HepG2 (cell line): ENCODE data around the gene NECTIN2. TPM values are rescaled to one million over a fixed set of nuclear protein-coding genes. Genes with fewer than 3 reads are reported as not detected.

Experiments used
- AKAP8 ChIP-seq: sonication (generic); formaldehyde crosslinking; IDR thresholded peaks from 2 replicates; pipeline ENCODE4 v1.5.1; 2020; ENCODE audit warnings: mild to moderate bottlenecking, missing genetic modification reagents
- BCL6 ChIP-seq: IDR thresholded peaks from 2 replicates; pipeline ENCODE4 v1.6.1; 2016; ENCODE audit warnings: missing genetic modification reagents, missing compliant biosample characterization
- HHEX ChIP-seq: IDR thresholded peaks from 2 replicates; pipeline ENCODE4 v1.6.1; 2016; ENCODE audit warnings: control low read depth
- HOXA7 ChIP-seq: sonication (generic); formaldehyde crosslinking; IDR thresholded peaks from 2 replicates; pipeline ENCODE4 v1.8.1; 2022; ENCODE audit warnings: mild to moderate bottlenecking, missing genetic modification reagents, moderate library complexity
- MIXL1 ChIP-seq: IDR thresholded peaks from 2 replicates; pipeline ENCODE4 v1.6.1; 2016
- MXD4 ChIP-seq: IDR thresholded peaks from 2 replicates; pipeline ENCODE4 v1.6.1; 2016; ENCODE audit warnings: mild to moderate bottlenecking, missing biosample characterization, missing genetic modification reagents
- NFATC3 ChIP-seq: sonication (generic); formaldehyde crosslinking; IDR thresholded peaks from 2 replicates; pipeline ENCODE4 v1.5.1; 2020; ENCODE audit warnings: mild to moderate bottlenecking, missing genetic modification reagents
- SMYD3 ChIP-seq: sonication (generic); formaldehyde crosslinking; IDR thresholded peaks from 2 replicates; pipeline ENCODE4 v1.8.1; 2023; ENCODE audit warnings: mild to moderate bottlenecking, missing genetic modification reagents
- SOX5 ChIP-seq: IDR thresholded peaks from 2 replicates; pipeline ENCODE4 v1.6.1; 2016; ENCODE audit warnings: borderline replicate concordance
- TAF1 ChIP-seq: sonication (generic); formaldehyde crosslinking; IDR thresholded peaks from 2 replicates; pipeline ENCODE4 v1.4.0; 2020; ENCODE audit warnings: missing genetic modification reagents
- TGIF2 ChIP-seq: IDR thresholded peaks from 2 replicates; pipeline ENCODE4 v1.6.1; 2016; ENCODE audit warnings: control low read depth, missing compliant biosample characterization
- ZNF232 ChIP-seq: sonication (generic); formaldehyde crosslinking; IDR thresholded peaks from 2 replicates; pipeline ENCODE4 v1.4.0; 2020; ENCODE audit warnings: missing genetic modification reagents, borderline replicate concordance
- ZNF235 ChIP-seq: sonication (generic); formaldehyde crosslinking; IDR thresholded peaks from 2 replicates; pipeline ENCODE4 v1.8.1; 2023; ENCODE audit warnings: mild to moderate bottlenecking, missing genetic modification reagents, borderline replicate concordance
- ZNF326 ChIP-seq: sonication (generic); formaldehyde crosslinking; IDR thresholded peaks from 2 replicates; pipeline ENCODE4 v1.4.0; 2020; ENCODE audit warnings: missing genetic modification reagents, borderline replicate concordance
- ZNF350 ChIP-seq: sonication (generic); formaldehyde crosslinking; IDR thresholded peaks from 2 replicates; pipeline ENCODE4 v1.4.0; 2020; ENCODE audit warnings: mild to moderate bottlenecking, low read depth, missing genetic modification reagents, borderline replicate concordance
- ZNF430 ChIP-seq: sonication (generic); formaldehyde crosslinking; IDR thresholded peaks from 2 replicates; pipeline ENCODE4 v1.9.0; 2021; ENCODE audit warnings: mild to moderate bottlenecking, missing genetic modification reagents
- ZNF543 ChIP-seq: sonication (generic); formaldehyde crosslinking; IDR thresholded peaks from 2 replicates; pipeline ENCODE4 v1.4.0; 2020; ENCODE audit warnings: mild to moderate bottlenecking, missing genetic modification reagents
- ZNF580 ChIP-seq: IDR thresholded peaks from 2 replicates; pipeline ENCODE4 v1.6.1; 2016; ENCODE audit warnings: low read depth, borderline replicate concordance
- ZNF768 ChIP-seq: sonication (generic); formaldehyde crosslinking; IDR thresholded peaks from 2 replicates; pipeline ENCODE4 v1.4.0; 2020; ENCODE audit warnings: missing genetic modification reagents
- ZNF782 ChIP-seq: sonication (generic); formaldehyde crosslinking; IDR thresholded peaks from 2 replicates; pipeline ENCODE4 v1.4.0; 2020; ENCODE audit warnings: missing genetic modification reagents, mild to moderate bottlenecking, borderline replicate concordance
- ZNF788 ChIP-seq: sonication (generic); formaldehyde crosslinking; IDR thresholded peaks from 2 replicates; pipeline ENCODE4 v1.5.0; 2020; ENCODE audit warnings: mild to moderate bottlenecking, missing genetic modification reagents, borderline replicate concordance
- ZNF792 ChIP-seq: IDR thresholded peaks from 2 replicates; pipeline ENCODE4 v1.6.1; 2016
- polyA plus RNA-seq, 8 experiments: library from polyadenylated mRNA; depleted of rRNA in 3 of 8; stranded (reverse) in 7 of 8; unstranded in 1 of 8; fragments of >200 nt; fragmentation: Illumina TruSeq in 4 of 8; extraction: Trizol in 4 of 8; gene quantifications; 2 replicates each; pipeline versions ENCODE4 v1.2.1 to v1.2.3, GENCODE V29; 2011 to 2016; ENCODE audit warnings: low read depth in 4 of 8, missing spikeins in 1 of 8, mixed read lengths in 1 of 8; ENCODE audit not compliant: insufficient read depth in 1 of 8
- total RNA-seq, 5 experiments: library from RNA; depleted of rRNA; stranded (reverse); fragments of >200 nt; fragmentation: Illumina TruSeq; extraction: Trizol; gene quantifications; 2 replicates each; pipeline ENCODE4 v1.2.3, GENCODE V29; 2016; ENCODE audit warnings: low read depth in 1 of 5
- TF ChIP-seq, protein P1 (sequence below): sonication (generic); formaldehyde crosslinking; IDR thresholded peaks from 2 replicates; pipeline ENCODE4 v1.4.0; 2020; ENCODE audit warnings: mild to moderate bottlenecking, missing genetic modification reagents, borderline replicate concordance
- TF ChIP-seq, protein P2 (sequence below): sonication (generic); formaldehyde crosslinking; IDR thresholded peaks from 2 replicates; pipeline ENCODE4 v1.4.0; 2020; ENCODE audit warnings: mild to moderate bottlenecking, missing genetic modification reagents
- TF ChIP-seq, protein P3 (sequence below): sonication (generic); formaldehyde crosslinking; IDR thresholded peaks from 2 replicates; pipeline ENCODE4 v1.4.0; 2020; ENCODE audit warnings: missing genetic modification reagents

NECTIN2 gene
- total and polyA plus RNA-seq, 2 of the 13 experiments (the other 11 are each of a cell fraction or from before 2014, with no cell fraction given): 75.4 to 114 TPM

- peak; percentile 77 for TF ChIP-seq TAF1 (CRISPR knock-in tag)
- TF ChIP-seq ZNF543 (CRISPR knock-in tag): peak; percentile 65; the same call in 1 of the 2 replicates
- TF ChIP-seq ZNF768 (CRISPR knock-in tag): peak; percentile 79; the same call in 1 of the 2 replicates
- TF ChIP-seq ZNF430: 0 out of 2 replicates have a peak, but pooled peaks have one; percentile 5
- peak; percentile 65; the same call in 1 of the 2 replicates for TF ChIP-seq ZNF792 (CRISPR knock-in tag)
- TF ChIP-seq AKAP8 (CRISPR knock-in tag): peak; percentile 46; the same call in 1 of the 2 replicates
- 0 out of 2 replicates have a peak, but pooled peaks have one; percentile 39 for TF ChIP-seq NFATC3 (CRISPR knock-in tag)
- no peak for TF ChIP-seq ZNF326
- peak; percentile 8; the same call in 1 of the 2 replicates for TF ChIP-seq MXD4 (CRISPR knock-in tag)
- no peak for TF ChIP-seq HOXA7 (CRISPR knock-in tag)
- TF ChIP-seq, protein P1, sequence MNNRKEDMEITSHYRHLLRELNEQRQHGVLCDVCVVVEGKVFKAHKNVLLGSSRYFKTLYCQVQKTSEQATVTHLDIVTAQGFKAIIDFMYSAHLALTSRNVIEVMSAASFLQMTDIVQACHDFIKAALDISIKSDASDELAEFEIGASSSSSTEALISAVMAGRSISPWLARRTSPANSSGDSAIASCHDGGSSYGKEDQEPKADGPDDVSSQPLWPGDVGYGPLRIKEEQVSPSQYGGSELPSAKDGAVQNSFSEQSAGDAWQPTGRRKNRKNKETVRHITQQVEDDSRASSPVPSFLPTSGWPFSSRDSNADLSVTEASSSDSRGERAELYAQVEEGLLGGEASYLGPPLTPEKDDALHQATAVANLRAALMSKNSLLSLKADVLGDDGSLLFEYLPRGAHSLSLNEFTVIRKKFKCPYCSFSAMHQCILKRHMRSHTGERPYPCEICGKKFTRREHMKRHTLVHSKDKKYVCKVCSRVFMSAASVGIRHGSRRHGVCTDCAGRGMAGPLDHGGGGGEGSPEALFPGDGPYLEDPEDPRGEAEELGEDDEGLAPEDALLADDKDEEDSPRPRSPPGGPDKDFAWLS (CRISPR knock-in tag): no peak
- TF ChIP-seq BCL6 (CRISPR knock-in tag): 0 out of 2 replicates have a peak, but pooled peaks have one; percentile 11
- TF ChIP-seq ZNF350 (CRISPR knock-in tag): 0 out of 2 replicates have a peak, but pooled peaks have one; percentile 20
- 0 out of 2 replicates have a peak, but pooled peaks have one; percentile 41 for TF ChIP-seq MIXL1 (CRISPR knock-in tag)
- TF ChIP-seq HHEX (CRISPR knock-in tag): no peak
- TF ChIP-seq SMYD3 (CRISPR knock-in tag): no peak
- 0 out of 2 replicates have a peak, but pooled peaks have one; percentile 29 for TF ChIP-seq ZNF788
- peak; percentile 70; the same call in 1 of the 2 replicates for TF ChIP-seq ZNF235
- peak; percentile 24; the same call in 1 of the 2 replicates for TF ChIP-seq SOX5 (CRISPR knock-in tag)
- TF ChIP-seq TGIF2 (CRISPR knock-in tag): peak; percentile 16
- TF ChIP-seq, protein P2, sequence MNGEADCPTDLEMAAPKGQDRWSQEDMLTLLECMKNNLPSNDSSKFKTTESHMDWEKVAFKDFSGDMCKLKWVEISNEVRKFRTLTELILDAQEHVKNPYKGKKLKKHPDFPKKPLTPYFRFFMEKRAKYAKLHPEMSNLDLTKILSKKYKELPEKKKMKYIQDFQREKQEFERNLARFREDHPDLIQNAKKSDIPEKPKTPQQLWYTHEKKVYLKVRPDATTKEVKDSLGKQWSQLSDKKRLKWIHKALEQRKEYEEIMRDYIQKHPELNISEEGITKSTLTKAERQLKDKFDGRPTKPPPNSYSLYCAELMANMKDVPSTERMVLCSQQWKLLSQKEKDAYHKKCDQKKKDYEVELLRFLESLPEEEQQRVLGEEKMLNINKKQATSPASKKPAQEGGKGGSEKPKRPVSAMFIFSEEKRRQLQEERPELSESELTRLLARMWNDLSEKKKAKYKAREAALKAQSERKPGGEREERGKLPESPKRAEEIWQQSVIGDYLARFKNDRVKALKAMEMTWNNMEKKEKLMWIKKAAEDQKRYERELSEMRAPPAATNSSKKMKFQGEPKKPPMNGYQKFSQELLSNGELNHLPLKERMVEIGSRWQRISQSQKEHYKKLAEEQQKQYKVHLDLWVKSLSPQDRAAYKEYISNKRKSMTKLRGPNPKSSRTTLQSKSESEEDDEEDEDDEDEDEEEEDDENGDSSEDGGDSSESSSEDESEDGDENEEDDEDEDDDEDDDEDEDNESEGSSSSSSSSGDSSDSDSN (CRISPR knock-in tag): peak; percentile 65
- TF ChIP-seq ZNF580 (CRISPR knock-in tag): peak; percentile 14; the same call in 1 of the 2 replicates
- TF ChIP-seq ZNF782 (CRISPR knock-in tag): peak; percentile 53; the same call in 1 of the 2 replicates
- TF ChIP-seq, protein P3, sequence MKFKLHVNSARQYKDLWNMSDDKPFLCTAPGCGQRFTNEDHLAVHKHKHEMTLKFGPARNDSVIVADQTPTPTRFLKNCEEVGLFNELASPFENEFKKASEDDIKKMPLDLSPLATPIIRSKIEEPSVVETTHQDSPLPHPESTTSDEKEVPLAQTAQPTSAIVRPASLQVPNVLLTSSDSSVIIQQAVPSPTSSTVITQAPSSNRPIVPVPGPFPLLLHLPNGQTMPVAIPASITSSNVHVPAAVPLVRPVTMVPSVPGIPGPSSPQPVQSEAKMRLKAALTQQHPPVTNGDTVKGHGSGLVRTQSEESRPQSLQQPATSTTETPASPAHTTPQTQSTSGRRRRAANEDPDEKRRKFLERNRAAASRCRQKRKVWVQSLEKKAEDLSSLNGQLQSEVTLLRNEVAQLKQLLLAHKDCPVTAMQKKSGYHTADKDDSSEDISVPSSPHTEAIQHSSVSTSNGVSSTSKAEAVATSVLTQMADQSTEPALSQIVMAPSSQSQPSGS (CRISPR knock-in tag): 0 out of 2 replicates have a peak, but pooled peaks have one; percentile 39
- no peak for TF ChIP-seq ZNF232
Observed at GRCh38 chr19:44808463-44809371, 37.4 kb upstream of the NECTIN2 start, which contains the start of gene BCAM (continued).
